Measurements from ENCODE around the gene UBE2E1.

Gene UBE2E1

DNA sequence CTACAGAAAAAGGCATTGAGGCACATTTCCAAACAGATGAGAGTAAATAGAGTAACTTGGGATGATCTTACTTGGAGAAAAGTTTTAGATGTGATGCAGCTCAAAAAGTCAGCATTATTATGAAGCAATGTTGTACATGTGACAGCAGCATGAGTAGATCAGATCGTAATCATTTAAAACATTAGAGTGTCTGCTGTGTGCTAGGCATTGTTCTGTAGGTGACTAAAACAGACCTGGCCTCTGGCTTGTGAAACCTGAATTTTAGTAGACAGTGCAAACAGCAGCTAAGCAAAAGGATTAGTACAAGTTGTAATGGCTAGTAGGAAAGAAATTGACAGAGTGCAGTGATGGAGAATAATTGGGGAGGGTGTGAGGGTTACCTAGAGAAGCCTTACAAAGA, 15.1 kb downstream of the UBE2E1 start:
- no peak for DNase-seq (ENCODE audit: low read depth in 2 of 2)

DNA sequence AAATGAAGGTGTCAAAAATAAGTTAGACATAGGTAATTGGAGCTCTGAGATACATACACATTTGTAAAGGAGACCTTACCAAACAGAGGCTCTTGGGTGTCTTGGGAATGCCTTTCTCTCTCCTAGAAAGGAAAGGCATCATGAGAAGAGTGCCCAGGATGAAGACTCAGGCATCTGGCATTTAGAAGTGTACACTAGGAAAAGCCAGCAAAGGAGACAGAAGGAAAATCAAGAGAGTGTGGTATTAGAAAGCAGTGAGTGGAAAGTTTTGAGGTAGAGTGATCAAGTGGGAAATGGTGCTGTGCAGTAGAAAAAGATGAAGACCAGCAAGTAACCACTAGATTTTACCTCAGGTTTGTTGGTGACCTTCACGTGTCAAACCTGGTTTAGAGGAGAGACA, 16.1 kb downstream of the UBE2E1 start:
- DNase-seq (ENCODE audit: low read depth in 2 of 2) = no peak

DNA sequence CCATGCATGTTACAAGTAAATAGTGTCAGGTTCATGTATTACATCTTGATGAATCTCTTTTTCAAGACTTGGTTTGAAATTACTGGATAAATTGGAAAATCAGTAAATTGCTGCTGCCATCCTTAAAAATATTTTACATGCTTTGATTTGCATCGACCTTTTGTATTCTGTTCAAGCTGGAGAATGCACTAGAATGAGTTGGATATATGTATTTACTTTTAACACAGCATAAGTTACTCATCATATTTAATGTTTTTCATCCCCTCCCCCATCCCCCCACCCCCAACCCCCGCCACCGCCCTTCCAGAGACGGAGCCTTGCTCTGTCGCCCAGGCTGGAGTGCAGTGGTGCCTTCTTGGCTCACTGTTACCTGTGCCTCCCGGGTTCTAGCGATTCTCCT, 16.8 kb downstream of the UBE2E1 start:
- DNase-seq (ENCODE audit: low read depth in 2 of 2) = no peak

DNA sequence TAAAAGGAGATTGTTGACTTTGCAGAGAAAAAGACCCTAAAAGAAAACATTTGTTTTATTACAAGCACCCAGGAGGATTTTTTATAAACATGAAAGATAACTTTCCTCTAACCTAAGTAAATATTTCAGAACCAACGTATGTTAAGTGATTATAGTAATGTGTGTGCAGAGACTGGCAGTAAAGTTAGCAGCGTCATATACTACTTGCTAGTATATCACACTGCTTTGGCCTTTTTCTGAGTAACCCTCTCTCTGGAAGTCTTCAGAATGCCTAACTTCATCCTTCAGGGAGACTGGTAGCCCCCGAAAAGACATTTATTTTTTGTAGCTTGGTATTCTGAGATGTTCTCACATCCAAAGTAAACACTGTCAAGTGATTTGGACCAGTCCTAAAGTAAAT, 17.9 kb downstream of the UBE2E1 start:
- DNase-seq (ENCODE audit: low read depth in 2 of 2) = no peak

DNA sequence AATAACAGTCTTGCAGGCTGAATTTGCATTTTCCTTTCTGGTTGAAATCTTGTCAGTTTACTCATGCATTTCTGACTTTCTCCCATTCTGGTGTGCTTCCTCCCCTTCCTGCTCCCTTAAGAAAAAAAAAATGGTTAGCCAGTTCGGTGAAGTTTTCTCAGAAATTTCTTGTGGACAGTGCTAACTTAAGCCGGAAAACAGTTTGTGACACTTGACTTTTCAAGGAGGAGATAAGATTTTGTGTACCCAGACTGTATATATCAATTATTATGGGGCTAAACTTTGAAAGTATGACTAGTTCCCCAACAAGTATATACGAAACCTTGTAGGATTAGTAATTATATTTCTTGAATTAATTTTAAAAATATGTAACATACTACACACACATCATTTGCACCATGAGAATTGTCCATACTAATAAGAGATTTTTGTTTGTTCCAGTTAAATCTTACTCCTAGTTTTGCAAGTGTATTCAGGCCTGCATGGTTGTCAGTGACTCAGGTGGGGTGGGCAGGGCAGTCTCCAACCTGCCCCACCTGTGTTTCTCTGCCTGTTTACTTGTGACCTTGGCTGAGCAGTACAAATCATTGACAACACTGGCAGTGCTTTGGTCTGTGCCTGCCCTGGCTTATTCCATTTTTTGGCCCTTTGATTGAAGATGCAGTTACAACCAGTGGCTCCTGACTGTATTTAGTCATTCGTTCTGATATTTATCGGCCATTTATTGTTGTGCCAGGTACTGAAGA, 19.1 kb downstream of the UBE2E1 start:
- DNase-seq (ENCODE audit: low read depth in 2 of 2) = no peak

DNA sequence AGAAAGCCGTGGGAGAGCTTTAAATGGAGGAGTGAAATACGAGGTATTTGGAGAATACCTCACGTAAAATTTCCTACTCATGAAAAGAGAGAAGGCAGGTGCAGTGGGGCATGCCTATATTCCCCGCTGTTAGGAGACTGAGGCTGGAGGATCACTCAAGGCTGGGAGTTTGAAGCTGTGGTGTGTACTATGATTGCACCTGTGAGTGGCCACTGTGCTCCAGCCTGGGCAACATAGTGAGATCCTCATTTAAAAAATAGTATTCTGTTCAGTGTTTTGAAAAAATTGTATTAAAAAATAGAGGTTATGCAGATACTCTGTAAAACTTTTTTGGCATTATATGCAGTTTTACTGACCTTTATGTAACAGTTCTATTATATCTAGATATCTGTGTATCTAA, 20.0 kb downstream of the UBE2E1 start:
- DNase-seq (ENCODE audit: low read depth in 2 of 2) = no peak

DNA sequence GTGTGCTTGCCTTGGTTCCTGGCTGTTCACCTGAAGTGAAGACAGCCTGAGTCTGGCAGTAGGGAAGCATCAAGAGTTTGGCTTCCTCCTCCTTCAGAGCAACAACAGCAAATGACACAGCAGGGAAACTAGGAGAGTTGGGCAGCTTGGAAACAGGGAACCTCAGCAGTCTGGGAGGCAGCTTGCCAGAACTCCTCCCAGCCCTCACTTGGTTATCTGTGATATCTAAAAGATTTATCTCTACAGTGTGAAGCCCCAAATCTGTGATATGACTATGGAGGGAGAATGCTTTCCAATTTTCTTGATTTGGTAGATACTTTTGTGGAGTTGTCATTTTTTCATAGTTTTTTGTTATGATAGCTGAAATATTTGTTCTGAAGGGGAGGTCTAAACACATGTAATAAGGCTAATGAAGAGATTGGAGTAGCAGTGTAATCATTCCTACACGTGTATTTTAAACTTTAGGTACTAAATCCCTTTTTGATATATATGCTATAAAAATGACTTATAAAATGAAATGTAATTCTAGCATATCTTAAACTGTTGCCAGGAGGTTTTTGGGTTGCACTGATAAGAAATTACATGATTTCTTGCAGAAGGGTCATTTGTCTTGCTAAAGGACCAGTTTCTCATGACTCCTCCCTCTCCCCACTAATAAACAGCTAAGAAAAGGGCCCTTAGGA, 20.8 kb downstream of the UBE2E1 start:
- no peak for DNase-seq (ENCODE audit: low read depth in 2 of 2)

DNA sequence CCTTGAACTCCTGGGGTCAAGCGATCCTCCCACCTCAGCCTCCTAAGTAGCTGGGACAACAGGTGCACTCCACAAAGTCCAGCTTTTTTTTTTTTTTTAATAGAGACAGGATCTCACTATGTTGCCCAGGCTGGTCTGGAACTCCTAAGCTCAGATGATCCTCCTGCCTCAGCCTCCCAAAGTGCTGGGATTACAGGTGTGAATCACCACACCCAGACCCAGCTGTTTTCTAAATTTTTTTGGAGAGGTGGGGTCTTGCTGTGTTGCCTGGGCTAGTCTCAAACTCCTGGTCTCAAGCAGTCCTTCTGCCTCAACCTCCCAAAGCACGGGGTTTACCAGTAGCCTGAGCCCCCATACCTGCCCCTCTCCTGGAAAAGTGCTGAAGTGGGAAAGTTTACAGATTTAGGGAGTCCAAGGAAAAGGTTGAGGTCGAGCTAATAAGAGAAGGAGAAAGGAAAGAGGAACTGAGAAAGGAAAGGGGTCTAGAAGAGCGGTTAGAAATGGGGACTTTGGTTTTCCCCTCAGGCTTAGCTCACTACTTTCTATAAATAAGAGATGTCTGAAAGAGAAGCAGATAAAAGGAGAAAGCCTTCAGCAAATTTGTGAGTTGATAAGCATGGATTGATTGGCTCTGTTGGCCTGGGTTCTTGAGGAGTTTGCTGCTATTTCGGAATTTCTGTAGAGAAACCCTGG, 23.6 kb downstream of the UBE2E1 start:
- DNase-seq (ENCODE audit: low read depth in 2 of 2) = no peak

DNA sequence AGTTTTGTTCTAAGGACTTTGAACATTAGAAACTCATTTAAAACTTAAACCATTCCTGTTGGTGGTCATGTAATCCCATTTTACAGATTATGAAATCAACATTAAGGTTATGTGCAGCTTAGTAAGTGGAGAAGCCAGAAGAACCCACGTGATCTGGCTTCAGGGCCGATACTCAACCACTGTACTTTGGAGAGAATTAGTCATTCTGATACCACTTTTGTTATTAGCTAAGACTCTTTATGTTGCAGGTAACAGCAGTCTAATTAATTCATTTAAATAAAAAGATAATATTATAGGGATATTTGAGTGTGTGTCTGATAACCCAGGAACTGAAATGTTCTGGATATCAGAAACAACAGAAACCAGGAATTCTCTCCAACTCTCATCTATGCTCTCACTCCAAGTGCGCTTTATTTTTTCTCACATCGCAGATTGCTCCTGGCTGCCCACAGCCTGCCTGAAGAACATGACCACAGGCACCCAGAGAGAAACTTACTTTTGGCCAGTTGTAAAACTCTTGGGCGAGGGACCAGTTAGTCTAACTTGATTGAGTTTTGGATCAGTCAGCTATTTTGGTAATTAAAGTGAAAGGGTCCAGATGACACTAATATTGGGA, 25.2 kb downstream of the UBE2E1 start:
- no peak for DNase-seq (ENCODE audit: low read depth in 2 of 2)

DNA sequence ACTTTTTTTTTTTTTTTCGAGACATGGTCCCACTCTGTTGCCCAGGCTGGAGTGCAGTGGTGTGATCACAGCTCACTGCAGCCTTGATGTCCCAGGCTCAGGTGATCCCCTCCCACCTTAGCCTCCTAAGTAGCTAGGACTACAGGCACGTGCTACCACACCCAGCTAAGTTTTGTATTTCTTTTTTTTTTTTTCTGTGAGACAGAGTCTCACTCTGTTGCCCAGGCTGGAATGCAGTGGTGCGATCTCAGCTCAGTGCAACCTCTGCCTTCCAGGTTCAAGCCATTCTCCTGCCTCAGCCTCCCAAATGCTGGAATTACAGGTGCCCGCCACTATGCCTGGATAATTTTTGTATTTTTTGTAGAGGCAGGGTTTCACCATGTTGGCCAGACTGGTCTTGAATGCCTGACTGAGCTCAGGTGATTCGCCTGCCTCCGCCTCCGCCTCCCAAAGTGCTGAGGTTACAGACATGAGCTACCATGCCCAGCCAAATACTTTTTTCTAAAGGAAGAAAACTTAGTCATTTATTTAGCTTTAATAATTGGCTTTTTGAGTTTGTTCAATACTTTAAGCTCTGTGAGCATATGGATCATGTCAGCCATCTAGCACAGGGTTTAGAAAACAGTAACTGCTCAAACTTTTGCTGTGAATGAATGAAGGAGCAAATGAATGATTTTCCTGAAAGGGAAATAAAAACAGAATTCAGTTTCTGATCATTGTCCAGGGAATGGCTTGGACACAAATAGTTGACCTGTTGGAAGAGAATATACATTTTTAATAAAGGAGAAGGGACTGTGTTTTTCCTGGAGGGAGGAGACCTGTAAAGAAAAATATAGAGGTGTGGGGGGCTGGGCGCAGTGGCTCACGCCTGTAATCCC, 26.0 kb downstream of the UBE2E1 start:
- no peak for DNase-seq (ENCODE audit: low read depth in 2 of 2)

DNA sequence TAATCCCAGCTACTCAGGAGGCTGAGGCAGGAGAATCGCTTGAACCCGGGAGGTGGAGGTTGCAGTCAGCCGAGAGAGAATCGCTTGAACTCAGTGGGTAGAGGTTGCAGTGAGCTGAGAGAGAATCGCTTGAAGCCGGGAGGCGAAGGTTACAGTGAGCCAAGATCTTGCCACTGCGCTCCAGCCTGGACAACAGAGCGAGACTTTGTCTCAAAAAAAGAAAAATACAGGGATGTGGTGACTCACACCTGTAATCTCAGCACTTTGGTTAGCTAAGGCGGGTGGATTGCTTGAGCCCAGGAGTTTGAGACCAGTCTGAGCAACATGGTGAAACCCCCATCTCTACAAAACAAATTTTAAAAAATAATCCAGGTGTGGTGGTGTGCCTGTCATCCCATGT, 26.8 kb downstream of the UBE2E1 start:
- DNase-seq (ENCODE audit: low read depth in 2 of 2) = no peak

DNA sequence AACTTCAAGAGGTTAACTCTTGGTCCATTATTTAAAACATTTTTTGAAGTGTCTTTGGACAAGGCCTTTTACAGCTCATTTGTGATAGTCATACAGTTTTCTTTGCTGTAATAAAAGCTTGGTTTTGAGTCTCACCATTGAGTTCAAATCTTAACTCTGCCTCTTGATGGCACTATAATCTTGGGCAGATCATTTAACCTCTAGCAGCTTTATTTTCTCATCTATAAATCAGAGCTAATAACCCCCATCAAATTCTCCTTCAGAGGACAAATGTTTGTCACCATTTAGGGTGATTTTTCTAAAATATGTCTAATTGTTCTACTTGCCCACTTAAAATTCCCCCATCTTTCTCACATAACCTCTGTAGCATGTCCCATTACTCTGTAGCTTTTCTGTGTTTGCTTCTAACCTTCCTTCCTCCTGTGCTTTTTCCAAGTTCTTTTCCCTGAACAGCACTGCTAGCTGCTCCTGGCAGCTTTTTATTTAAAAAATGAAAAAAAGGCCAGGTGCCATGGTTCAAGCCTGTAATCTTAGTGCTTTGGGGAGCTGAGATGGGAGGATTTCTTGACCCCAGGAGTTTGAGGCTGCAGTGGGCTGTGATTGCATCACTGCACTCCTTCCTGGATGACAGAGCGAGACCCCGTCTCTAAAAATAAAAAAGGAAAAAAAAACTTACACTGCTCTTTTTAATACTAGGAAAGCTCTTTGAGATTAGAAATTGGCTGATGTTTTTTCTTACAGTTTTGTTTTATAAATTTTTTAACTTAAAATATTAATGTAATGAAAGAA, 28.5 kb downstream of the UBE2E1 start:
- DNase-seq (ENCODE audit: low read depth in 2 of 2) = no peak

DNA sequence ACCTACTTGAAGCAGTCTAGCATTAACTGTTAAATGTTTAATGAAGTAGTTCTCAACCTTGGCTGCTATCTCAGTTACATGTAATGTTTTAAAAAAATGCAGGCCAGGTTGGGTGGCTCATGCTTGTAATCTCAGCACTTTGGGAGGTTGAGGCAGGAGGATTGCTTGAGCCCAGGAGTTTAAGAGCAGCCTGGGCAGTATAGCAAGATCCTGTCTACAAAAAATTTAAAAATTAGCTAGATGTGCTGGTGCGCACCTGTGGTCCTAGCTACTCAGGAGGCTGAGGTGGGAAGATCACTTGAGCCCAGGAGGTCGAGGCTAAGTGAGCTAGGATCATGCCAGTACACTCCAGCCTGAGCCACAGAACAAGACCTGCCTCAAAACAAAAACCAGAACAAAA, 29.3 kb downstream of the UBE2E1 start:
- no peak for DNase-seq (ENCODE audit: low read depth in 2 of 2)

DNA sequence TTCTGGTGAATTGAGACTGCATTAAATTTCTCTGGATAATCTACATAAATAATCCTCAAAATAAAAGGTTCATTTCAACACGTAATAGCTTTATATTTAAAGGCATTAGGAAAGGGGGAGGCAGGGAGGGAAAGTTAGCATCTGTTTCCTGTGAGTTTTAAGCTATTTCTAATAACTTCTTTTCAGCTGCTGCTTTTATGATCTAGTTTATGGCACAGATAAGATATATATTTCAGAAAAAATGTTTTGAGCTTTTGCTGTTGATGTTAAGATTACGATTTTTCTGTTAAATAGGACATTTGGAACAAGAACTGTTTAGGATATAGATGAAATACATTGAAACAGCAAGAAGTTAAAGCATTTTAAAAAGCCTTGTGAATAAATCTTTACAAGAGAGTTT, 30.0 kb downstream of the UBE2E1 start:
- DNase-seq (ENCODE audit: low read depth in 2 of 2) = no peak

DNA sequence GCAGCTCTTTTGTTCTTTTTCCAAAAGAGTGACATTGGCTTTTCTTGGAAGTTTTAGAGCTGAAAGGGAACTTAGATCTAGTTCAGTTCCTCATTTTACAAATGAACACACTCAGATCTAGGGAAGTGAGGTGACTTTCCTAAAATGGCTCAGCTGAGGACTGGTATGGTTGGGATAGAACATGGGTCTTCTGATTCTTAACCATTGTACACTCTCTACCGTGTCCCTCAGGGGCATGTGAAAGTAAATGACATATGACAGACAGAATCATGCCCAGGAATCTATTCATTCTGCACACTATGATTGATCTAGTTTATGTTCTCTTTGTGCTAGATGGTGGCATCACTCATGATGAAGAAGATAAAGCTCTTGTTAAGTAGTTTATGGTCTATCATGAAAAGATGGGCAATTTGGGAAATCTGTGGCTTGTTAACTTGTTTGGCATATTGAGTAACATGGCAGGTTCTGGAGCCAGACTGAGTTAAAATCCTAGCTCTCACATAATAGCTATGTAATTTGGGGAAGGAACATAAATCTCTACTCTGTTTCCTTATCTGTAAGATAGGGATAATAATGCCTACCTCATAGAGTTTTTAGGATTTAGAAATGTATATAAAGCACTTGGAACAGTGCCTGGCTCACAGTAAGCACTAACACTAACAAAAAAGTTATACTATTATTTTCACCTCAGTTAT, 30.9 kb downstream of the UBE2E1 start:
- DNase-seq (ENCODE audit: low read depth in 2 of 2) = no peak

DNA sequence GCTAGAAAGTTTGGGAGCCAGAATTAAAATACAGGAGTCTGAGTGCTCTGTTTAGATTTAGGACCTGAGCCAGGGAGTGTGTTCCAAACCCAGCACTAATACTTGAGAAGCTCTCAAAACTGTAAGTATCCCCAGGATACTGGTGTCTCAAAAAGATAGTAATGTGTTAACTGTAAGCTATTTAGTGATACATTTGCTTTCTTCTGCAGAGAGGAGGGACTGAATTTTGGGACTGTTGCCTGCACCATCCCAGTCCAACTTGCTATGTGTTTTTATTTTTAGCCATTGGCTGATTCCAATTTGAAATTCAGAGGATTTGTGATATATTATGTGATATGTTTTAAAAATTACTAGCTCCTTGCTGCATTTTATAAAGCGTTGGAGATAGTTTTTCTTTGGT, 31.5 kb downstream of the UBE2E1 start:
- no peak for DNase-seq (ENCODE audit: low read depth in 2 of 2)

DNA sequence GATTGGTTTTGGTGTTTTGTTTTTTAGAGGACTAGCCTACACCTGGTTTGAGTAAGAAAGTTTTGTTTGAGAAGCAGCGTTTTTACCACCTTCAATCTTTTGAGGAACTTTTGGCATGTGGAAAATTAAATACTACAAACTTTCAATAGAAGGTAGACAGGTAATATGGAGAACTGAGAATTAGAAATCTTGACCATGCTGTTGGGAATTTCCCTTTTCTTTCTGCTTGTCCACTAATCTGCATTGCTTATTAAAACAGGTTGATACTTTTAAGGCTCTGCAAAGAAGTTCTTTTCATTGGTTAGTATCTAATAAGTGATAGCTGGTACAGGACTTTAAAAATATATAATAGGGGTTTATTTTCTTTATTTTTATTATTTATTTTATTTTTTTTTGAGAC, 31.9 kb downstream of the UBE2E1 start:
- no peak for DNase-seq (ENCODE audit: low read depth in 2 of 2)

DNA sequence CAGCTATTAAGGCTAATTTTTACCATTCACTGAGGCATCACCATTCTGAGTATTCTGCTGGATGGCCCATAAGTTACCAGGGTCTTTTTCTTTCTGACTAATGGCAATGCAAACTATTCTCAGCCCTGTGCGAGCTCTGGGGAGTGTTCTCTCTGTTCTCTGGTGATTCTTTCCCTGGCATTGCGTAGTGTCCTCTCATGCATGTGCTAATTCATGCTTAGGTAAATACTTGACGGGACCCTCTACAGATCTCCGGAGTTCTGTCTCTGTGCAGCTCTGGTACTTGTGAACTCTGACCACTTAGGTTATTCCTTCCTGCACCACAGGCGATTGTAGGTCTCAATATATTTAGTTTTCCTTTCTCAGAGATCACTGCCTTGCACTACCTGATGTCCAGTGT, 34.8 kb downstream of the UBE2E1 start:
- no peak for DNase-seq (ENCODE audit: low read depth in 2 of 2)

DNA sequence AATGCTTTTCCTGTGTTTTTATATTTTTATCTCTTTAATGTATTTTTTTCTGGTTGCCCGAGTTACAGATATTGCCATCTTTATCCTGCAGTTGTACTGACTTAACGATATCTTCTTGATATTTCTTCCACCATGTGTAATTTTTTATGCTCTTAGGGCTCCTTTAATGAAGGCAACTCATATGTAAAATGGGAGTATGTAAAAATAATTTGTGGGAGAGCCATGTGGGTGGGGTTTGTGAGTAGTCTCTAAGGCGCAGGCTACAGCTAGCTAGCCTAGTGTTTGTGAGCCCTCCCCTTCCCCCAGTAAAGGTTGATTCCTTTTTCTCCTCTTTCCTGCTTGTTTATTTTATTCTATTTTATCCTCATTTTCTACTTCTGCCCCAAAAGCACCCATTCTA, 38.1 kb downstream of the UBE2E1 start:
- no peak for DNase-seq (ENCODE audit: low read depth in 2 of 2)

All from activated CD4-positive, alpha-beta T cell treated with anti-CD3 and anti-CD28 coated beads for 24 hours (primary cell).